Common myeloid progenitor, CD34-positive (primary cell): Measurements from ENCODE around the gene ACAP3.
A peak's percentile ranks its signal among the peaks of the same experiment; 100 is the strongest.

Source experiments
- CTCF ChIA-PET: fragments of 350-600 bp; sonication (Branson Sonifier 250); formaldehyde crosslinking; loops from one replicate; lab custom pipeline; 2021; ENCODE audit warnings: antibody characterized with exemption; lab: Charles Lee
- POLR2A ChIA-PET: fragments of 350-600 bp; sonication (Branson Sonifier 250); formaldehyde crosslinking; loops from one replicate; lab custom pipeline; 2021; ENCODE audit warnings: antibody characterized with exemption; lab: Charles Lee
- DNase-seq, 3 donors: peaks; one replicate each; pipeline versions ENCODE4 v3.0.0 to v3.0.0-alpha.2; 2013
- H3K27ac ChIP-seq, 2 experiments: 1 replicate in 1 of 2; 2 replicates in 1 of 2; pipeline ENCODE4 v1.7.0; 2013; ENCODE audit warnings: inconsistent platforms in 2 of 2, low read length in 2 of 2, mild to moderate bottlenecking in 2 of 2, low read depth in 1 of 2, moderate library complexity in 1 of 2; ENCODE audit not compliant: severe bottlenecking in 2 of 2, insufficient read depth in 1 of 2, poor library complexity in 1 of 2
- H3K27me3 ChIP-seq, 5 experiments: replicated peaks in 2 of 5; 1 replicate in 3 of 5; 2 replicates in 2 of 5; pipeline versions ENCODE4 v1.6.1 to v1.7.0; 2013; ENCODE audit warnings: low read length in 4 of 5, mild to moderate bottlenecking in 2 of 5, moderate library complexity in 2 of 5, inconsistent platforms in 1 of 5; ENCODE audit not compliant: insufficient read depth in 5 of 5, control insufficient read depth in 4 of 5
- H3K36me3 ChIP-seq, 4 experiments: 1 replicate in 2 of 4; 2 replicates in 2 of 4; pipeline versions ENCODE4 v1.6.1 to v1.7.0; 2013; ENCODE audit warnings: low read length in 3 of 4, control low read depth in 1 of 4, mild to moderate bottlenecking in 1 of 4; ENCODE audit not compliant: control insufficient read depth in 4 of 4, insufficient read depth in 4 of 4
- H3K4me1 ChIP-seq, 4 experiments: 1 replicate in 3 of 4; 2 replicates in 1 of 4; pipeline versions ENCODE4 v1.6.1 to v1.7.1; 2013; ENCODE audit warnings: low read length in 3 of 4, mild to moderate bottlenecking in 3 of 4, control low read depth in 1 of 4, inconsistent platforms in 1 of 4, moderate library complexity in 1 of 4; ENCODE audit not compliant: control insufficient read depth in 4 of 4, insufficient read depth in 4 of 4; ENCODE audit errors: control extremely low read depth in 1 of 4
- H3K4me3 ChIP-seq, 7 experiments: 1 replicate in 4 of 7; 2 replicates in 3 of 7; pipeline versions ENCODE4 v1.5.1 to v1.7.0; 2013; ENCODE audit warnings: mild to moderate bottlenecking in 7 of 7, low read length in 6 of 7, moderate library complexity in 6 of 7, inconsistent platforms in 2 of 7, low read depth in 2 of 7, control low read depth in 1 of 7; ENCODE audit not compliant: insufficient read depth in 4 of 7, control insufficient read depth in 1 of 7; ENCODE audit errors: extremely low read depth in 1 of 7
- H3K9me3 ChIP-seq, 5 experiments: 1 replicate in 4 of 5; 2 replicates in 1 of 5; pipeline versions ENCODE4 v1.6.1 to v1.7.1; 2013; ENCODE audit warnings: low read length in 4 of 5, mild to moderate bottlenecking in 2 of 5, inconsistent platforms in 1 of 5, low read depth in 1 of 5, moderate library complexity in 1 of 5; ENCODE audit not compliant: control insufficient read depth in 4 of 5, insufficient read depth in 2 of 5; ENCODE audit errors: control extremely low read depth in 1 of 5
- WGBS: methylation state at CpG from one replicate; pipeline ENCODE4 v1.1.5; 2013; ENCODE audit not compliant: insufficient coverage; 5-methylcytosine and 5-hydroxymethylcytosine counted together

Gene ACAP3

DNA sequence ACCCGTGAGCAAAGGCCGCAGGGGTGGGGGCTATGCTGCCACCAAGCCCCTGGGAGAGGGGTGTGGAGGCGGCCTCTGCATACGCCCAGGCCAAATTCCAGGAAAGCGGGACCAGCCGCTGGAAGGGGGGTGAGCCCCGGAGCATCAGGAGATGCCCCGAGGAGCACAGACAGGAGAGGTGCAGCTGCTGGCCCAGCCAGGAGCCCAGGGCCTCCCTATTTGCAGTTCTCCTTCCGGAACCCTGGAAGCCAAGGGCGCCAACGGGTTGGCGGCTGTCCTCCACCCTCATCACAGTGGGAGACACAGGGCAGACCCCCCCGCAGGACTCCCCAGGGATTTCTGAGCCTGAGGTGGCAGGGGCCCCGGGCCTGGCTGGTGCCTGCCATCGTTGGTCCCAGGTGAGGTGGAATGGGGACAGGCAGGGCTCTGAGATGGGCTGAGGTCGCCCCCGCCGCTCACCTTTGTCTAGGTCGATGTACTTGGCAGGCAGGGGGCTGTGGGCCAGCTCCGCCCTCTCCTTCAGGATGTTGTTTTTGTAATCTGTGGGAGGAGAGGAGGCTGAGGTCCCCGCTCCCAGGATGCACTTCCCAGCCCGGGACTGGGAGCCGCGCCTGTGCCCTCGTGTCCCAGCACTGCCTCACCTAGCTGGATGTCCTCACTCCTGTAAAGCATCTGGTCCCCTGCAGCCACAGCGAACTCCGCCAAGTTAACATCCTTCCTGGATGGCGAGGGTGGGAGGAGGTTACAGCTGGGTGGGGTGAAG lies 45.8 kb upstream of the ACAP3 start:
- H3K36me3 ChIP-seq = no peaks in the 10 kb centered on the region
- H3K4me3 ChIP-seq = no peak overlapping the region
- no peaks in the 10 kb centered on the region for H3K9me3 ChIP-seq
- WGBS = 24% methylated on average over 17 of the region's 28 CpGs
- no peak overlapping the region for H3K27ac ChIP-seq
- DNase-seq = no peak
- ChIA-PET CTCF (interaction anchor here (1.3 to 3.5 kb wide), 2 partner anchors 18 to 20 kb away, joined by 5 to 27 read pairs; no protein-coding TSS in a partner anchor), POLR2A (interaction anchor here (1.4 kb wide), 1 partner anchor 17 kb away, joined by 3 read pairs; no protein-coding TSS in a partner anchor)
- H3K27me3 ChIP-seq = peaks cover 0 to 69% (median 8%) of the 10 kb centered on the region in 5 experiments
- peaks cover 0 to 27% (median 15%) of the 10 kb centered on the region in 4 experiments for H3K4me1 ChIP-seq

DNA sequence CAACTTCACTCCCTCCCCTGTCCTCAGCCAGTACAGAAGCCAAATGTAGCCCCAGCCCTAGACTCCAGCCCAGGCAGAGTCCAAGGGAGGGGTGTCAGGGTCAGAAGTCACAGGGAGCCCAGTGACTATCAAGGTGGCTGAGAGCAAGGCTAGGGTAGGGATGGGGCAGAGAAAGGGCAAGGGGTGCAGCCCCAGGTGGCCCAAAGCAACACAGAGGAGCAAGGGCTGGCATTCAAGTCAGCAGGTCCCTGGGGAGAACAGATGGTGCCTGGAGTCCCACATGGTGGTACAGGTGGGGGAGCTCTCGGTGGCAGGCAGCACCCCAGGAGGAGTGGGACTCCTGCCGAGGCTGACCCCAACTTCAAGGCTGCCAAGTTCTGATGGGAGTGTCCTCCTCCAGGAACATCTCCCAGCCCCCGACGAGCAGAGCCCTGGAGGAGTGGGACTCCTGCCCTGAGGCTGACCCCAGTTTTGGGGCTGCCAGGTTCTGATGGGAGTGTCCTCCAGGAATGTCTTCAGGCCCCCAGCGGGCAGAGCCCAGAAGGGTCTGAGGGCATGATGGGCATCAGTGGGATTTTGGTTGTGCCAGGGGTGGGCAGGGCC lies 45.2 kb upstream of the ACAP3 start:
- Histone ChIP-seq H3K27ac (no peak overlapping the region), H3K4me3 (no peak overlapping the region), H3K27me3 (peaks cover 0 to 62% (median 8%) of the 10 kb centered on the region in 5 experiments), H3K36me3 (no peaks in the 10 kb centered on the region), H3K9me3 (no peaks in the 10 kb centered on the region), H3K4me1 (peaks cover 0 to 30% (median 19%) of the 10 kb centered on the region in 4 experiments)
- 41% methylated on average over 4 of the region's 5 CpGs for WGBS
- ChIA-PET CTCF (interaction anchor here (1.3 to 3.5 kb wide), 2 partner anchors 18 to 21 kb away, joined by 5 to 27 read pairs; no protein-coding TSS in a partner anchor), POLR2A (no interaction called here)
- no peak for DNase-seq

DNA sequence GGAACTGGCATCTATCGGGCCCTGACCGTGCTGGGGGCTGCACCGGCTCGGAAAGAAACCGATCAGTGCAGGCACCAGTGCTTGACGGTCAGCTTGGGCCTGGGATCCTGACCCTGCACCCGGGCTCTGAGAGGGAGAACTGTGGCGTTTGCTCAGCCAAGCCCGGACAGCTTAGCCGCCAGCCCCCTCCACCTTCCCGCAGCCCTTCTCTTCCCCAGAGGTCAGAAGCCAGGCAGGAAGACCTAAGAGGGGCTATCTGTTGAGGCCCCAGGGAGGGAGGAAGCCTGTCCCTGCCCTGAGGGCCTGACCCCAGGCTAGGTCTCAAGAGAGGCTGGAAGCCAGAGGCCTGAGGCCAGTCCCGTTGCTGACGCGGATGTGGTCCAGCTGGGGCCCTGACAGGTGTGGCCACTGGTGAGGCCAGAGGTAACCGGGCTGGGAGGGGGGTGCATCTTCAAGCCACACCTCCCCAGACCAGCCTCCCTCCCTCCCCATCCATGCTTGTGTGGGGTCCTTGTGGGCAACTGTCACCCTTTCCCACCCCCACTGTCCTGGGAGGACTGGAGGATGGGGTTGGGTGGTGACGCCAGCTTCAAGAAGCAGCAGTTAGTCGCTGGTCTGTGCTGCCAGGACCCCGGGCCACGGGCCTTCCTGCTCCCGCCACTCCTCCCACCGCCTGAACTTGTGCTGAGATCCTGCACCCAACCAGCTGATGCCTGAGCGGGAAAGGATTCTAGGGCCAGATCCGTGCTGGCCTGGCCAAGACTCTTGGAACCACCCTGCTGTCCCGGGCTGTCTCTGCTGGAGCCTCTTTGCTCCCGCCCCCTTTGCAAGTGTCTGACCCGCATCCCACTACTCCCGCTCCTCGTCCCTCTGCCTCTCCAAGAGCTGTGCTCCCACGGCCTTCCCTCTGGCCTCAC lies 44.0 kb upstream of the ACAP3 start:
- peaks cover 0 to 51% (median 6%) of the 10 kb centered on the region in 5 experiments for H3K27me3 ChIP-seq
- CTCF ChIA-PET = interaction anchor here (0.9 to 3.5 kb wide), 2 partner anchors 19 to 152 kb away, joined by 3 to 27 read pairs; no protein-coding TSS in a partner anchor
- DNase-seq = no peak
- H3K9me3 ChIP-seq = no peaks in the 10 kb centered on the region
- no peaks in the 10 kb centered on the region for H3K36me3 ChIP-seq
- POLR2A ChIA-PET = interaction anchor here (0.9 kb wide), 1 partner anchor 51 kb away, joined by 3 read pairs; no protein-coding TSS in a partner anchor
- no peak overlapping the region for H3K4me3 ChIP-seq
- WGBS = 86% methylated on average over 24 of the region's 29 CpGs
- H3K4me1 ChIP-seq = peaks cover 0 to 34% (median 26%) of the 10 kb centered on the region in 4 experiments
- no peak overlapping the region for H3K27ac ChIP-seq

DNA sequence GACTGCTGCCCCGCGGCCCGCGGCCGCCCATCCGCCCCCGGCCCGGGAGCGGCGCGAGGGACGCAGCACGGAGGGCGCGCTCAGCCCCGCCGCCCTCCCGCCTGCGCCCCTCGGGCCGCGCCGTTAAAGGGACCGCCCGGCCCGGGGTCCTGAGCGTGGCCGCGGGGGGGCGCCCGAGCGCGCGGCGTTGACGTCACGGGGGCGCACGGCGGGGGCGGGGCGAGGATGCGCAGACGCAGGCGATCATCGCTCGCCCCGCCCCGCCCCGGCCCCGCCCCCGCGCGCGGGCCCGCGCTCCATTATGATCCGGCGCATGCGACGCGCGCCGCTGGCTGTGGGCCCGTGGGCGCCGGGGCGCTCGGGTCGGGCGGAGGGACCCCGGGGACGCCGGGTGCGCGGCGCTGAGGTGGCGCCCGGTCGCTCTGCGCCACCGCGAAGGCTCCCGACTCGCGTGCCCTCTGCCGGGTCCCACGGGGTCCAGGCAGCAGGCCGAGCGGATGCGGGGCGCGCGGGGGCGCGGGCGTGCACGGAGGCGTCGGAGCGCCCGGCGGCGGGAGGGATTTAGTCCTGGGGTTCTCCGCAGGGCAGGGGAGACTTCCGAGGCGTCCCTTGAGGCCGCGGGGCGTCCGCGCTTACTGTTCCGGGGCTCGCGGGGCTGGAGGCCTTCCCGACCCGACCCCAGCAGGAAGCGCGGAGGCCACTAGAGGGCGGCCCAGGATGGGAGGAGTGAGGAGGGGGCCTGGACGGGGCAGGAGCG lies 41.7 kb upstream of the ACAP3 start, which contains the start of gene DVL1:
DVL1 (minus strand) TSS at position 163 of the 757 bp plus-strand sequence. CDS start 353 bp downstream, outside the sequence.
- Histone ChIP-seq H3K27me3 (peaks cover 0 to 31% (median 5%) of the 10 kb centered on the region in 5 experiments), H3K27ac (peak within 1 kb of the TSS in 1 of 2 experiments; percentile 74), H3K36me3 (peaks cover 0 to 2% (median 0%) of the 10 kb centered on the region in 4 experiments), H3K4me1 (peaks cover 0 to 29% (median 22%) of the 10 kb centered on the region in 4 experiments), H3K9me3 (no peaks in the 10 kb centered on the region), H3K4me3 (peak within 1 kb of the TSS; percentile 54 to 86 (median 81))
- ChIA-PET POLR2A (no interaction called here), CTCF (no interaction called here)
- peak; percentile 62 to 78 (median 75) for DNase-seq
- WGBS = 0% methylated on average over 63 of the region's 122 CpGs

DNA sequence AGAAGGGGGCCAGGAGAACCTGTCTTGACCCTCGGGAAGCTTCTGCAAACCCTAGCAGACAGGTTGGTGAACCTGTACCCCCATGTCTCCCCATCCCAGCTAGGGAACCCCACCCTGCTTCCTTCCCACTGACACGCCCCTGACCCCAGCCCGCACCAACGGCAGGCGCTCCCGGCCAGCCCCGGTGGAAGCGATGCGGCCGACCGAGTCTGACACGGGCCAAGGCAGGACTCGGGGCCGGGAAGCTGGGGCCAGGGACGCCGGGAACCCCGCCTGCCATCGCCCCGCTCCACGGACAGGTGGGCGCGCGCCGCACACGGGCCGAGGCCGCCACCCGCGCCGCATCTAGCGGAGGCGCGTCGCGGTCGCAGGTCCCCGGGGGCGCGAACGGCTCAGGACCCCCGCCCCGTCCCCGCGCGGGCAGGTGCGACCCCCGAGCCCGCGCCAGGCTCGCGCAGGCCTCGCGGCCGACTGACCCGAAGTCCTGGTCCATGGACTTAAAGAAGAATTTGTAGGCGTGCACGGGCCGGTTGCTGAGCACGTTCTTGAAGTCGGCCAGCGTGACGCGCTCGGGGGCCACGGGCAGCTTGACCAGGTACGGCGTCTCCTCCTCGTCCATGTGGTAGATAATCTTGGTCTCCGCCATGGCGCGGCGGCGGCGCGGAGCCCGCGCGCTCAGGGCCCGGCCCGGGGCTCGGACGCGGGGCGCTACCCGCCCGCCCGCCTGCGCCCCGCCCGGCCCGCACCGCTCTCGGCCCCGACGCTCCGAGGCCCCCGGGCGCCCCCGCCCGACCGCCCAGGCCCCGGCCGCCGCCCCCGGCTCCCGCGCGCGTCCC lies 40.9 kb upstream of the ACAP3 start:
- H3K4me1 ChIP-seq = peaks cover 0 to 22% (median 18%) of the 10 kb centered on the region in 4 experiments
- peak overlapping the region; percentile 54 to 86 (median 73) for H3K4me3 ChIP-seq
- peak overlapping the region in 1 of 2 experiments; percentile 66 for H3K27ac ChIP-seq
- WGBS = 0% methylated on average over 102 of the region's 109 CpGs
- peaks cover 0 to 23% (median 2%) of the 10 kb centered on the region in 5 experiments for H3K27me3 ChIP-seq
- peaks cover 0 to 2% (median 0%) of the 10 kb centered on the region in 4 experiments for H3K36me3 ChIP-seq
- CTCF ChIA-PET = interaction anchor here (0.6 to 2.2 kb wide), 4 partner anchors 23 to 179 kb away, joined by 3 to 14 read pairs (median 3); no protein-coding TSS in a partner anchor
- DNase-seq = peak in 1 of 3 donors; percentile 35
- POLR2A ChIA-PET = interaction anchor here (0.8 kb wide), 1 partner anchor 27 kb away, joined by 3 read pairs; no protein-coding TSS in a partner anchor
- H3K9me3 ChIP-seq = no peaks in the 10 kb centered on the region
